ENCODE measurements around the gene KIF26B.

The KIF26B gene

DNA sequence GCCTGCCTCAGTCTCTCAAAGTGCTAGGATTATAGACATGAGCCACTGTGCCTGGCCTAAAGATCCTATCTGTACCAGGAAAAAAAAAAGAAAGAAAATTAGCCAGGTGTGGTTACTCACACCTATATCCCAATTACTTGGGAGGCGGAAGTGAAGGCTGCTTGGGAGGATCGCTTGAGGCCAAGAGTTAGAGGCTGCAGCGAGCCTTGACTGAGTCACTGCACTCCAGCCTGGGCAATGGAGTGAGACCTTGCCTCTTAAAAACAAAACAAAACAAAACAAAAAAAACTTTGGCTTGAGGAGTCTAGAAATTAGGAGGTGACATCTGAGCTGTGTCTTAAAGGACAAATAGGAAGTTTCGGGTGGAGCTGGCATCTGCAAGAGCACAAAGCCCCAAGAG lies 38.7 kb upstream of the KIF26B start:
- Histone ChIP-seq H3K4me1 (peaks cover 0 to 18% (median 12%) of the 10 kb centered on the region in 10 experiments; a peak in 16 of 20 replicates), H3K4me3 (no peak overlapping the region), H3K9ac (no peak overlapping the region), H3K4me2 (no peak overlapping the region), H3K9me3 (replicated peaks in 1 of 11) (no peaks in the 10 kb centered on the region), H3K27me3 (no peaks in the 10 kb centered on the region), H3K27ac (no peak overlapping the region), H4K20me1 (no peaks in the 10 kb centered on the region), H3K36me3 (no peaks in the 10 kb centered on the region)
- no peak for TF ChIP-seq Cebpa-rat (IDR thresholded peaks at IDR 0.05)

DNA sequence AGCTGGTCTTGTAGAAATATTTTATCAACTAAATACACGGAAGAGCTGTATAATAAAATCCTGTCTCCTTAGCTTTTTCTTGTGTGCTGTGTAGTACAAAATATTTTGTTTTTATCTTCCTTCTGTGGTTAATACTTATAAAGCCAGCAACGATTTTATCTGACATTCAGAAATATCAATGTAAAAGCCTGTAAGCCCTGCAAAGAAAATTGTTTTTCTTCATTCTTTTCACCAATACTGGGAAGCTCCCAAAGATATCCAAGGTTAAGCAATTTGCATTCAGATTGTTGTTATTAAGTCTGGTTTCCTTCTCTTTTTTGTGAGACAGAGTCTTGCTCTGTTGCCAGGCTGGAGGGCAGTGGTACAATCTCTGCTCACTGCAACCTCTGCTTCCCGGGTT lies 38.0 kb upstream of the KIF26B start:
- no peak overlapping the region for H3K27ac ChIP-seq
- H3K4me1 ChIP-seq, result peaks cover 0 to 18% (median 12%) of the 10 kb centered on the region in 10 experiments; a peak in 16 of 20 replicates
- H3K4me3 ChIP-seq, result no peak overlapping the region
- no peak overlapping the region for H3K4me2 ChIP-seq
- 0 out of 22 replicates have a peak, but pooled peaks cover 0 to 5% (median 0%) of the 10 kb centered on the region in 11 experiments for H3K36me3 ChIP-seq
- H3K27me3 ChIP-seq, result no peaks in the 10 kb centered on the region
- no peak for TF ChIP-seq Cebpa-rat (IDR thresholded peaks at IDR 0.05)
- no peaks in the 10 kb centered on the region for H4K20me1 ChIP-seq
- H3K9ac ChIP-seq, result no peak overlapping the region
- H3K9me3 ChIP-seq (replicated peaks in 1 of 11), result no peaks in the 10 kb centered on the region

- Histone ChIP-seq H3K4me1 (peaks cover 0 to 18% (median 12%) of the 10 kb centered on the region in 10 experiments; a peak in 16 of 20 replicates), H4K20me1 (no peaks in the 10 kb centered on the region; a peak in 1 of 22 replicates), H3K4me3 (no peak overlapping the region), H3K9me3 (replicated peaks in 1 of 11) (no peaks in the 10 kb centered on the region), H3K4me2 (no peak overlapping the region), H3K36me3 (peaks cover 0 to 16% (median 0%) of the 10 kb centered on the region in 11 experiments; a peak in 2 of 22 replicates), H3K9ac (no peak overlapping the region), H3K27ac (no peak overlapping the region), H3K27me3 (no peaks in the 10 kb centered on the region)
- no peak for TF ChIP-seq Cebpa-rat (IDR thresholded peaks at IDR 0.05)
Measured at GRCh38 chr1:245118066-245118465, 36.7 kb upstream of the KIF26B start.

DNA sequence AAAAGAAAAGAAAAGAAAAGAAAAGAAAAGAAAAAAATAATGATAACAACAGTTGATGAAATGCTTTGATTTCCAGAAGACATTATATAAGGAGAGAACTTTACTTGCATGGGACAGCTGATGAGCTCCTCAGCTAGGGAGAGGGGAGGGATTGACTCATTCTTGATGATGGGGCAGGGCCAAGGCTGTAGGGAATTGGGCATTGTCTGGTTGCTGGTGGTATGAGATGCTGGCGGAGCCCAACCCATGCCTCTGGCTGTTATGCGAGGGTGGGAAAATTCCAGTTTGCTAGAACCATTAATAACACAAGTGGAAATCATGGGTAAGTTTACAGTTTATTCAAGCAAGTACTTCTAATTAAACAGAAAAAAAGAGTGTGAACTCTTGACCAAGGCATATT lies 36.0 kb upstream of the KIF26B start:
- H4K20me1 ChIP-seq, result no peaks in the 10 kb centered on the region; a peak in 1 of 22 replicates
- peaks cover 0 to 14% (median 10%) of the 10 kb centered on the region in 10 experiments; a peak in 16 of 20 replicates for H3K4me1 ChIP-seq
- H3K36me3 ChIP-seq, result peaks cover 0 to 20% (median 0%) of the 10 kb centered on the region in 11 experiments; a peak in 3 of 22 replicates
- no peak overlapping the region for H3K27ac ChIP-seq
- no peaks in the 10 kb centered on the region for H3K27me3 ChIP-seq
- H3K9ac ChIP-seq, result no peak overlapping the region
- no peak overlapping the region for H3K4me3 ChIP-seq
- no peak for TF ChIP-seq Cebpa-rat (IDR thresholded peaks at IDR 0.05)
- no peak overlapping the region for H3K4me2 ChIP-seq
- no peaks in the 10 kb centered on the region for H3K9me3 ChIP-seq (replicated peaks in 1 of 11)

GRCh38 chr1:245121523-245121922 lies 33.3 kb upstream of the KIF26B start:
- Histone ChIP-seq H3K36me3 (peaks cover 0 to 30% (median 0%) of the 10 kb centered on the region in 11 experiments; a peak in 3 of 22 replicates), H3K27me3 (no peaks in the 10 kb centered on the region), H3K4me3 (no peak overlapping the region), H3K9me3 (replicated peaks in 1 of 11) (peaks cover 0 to 5% (median 0%) of the 10 kb centered on the region in 11 experiments; a peak in 2 of 22 replicates), H4K20me1 (no peaks in the 10 kb centered on the region; a peak in 1 of 22 replicates), H3K27ac (no peak overlapping the region), H3K9ac (no peak overlapping the region), H3K4me1 (peaks cover 0 to 4% (median 0%) of the 10 kb centered on the region in 10 experiments; a peak in 1 of 20 replicates), H3K4me2 (no peak overlapping the region)
- TF ChIP-seq Cebpa-rat (IDR thresholded peaks at IDR 0.05), result no peak

GRCh38 chr1:245124241-245124640 lies 30.5 kb upstream of the KIF26B start:
- Histone ChIP-seq H3K4me1 (peaks cover 0 to 6% (median 0%) of the 10 kb centered on the region in 10 experiments; a peak in 3 of 20 replicates), H3K9me3 (replicated peaks in 1 of 11) (peaks cover 0 to 5% (median 0%) of the 10 kb centered on the region in 11 experiments; a peak in 2 of 22 replicates), H4K20me1 (no peaks in the 10 kb centered on the region; a peak in 1 of 22 replicates), H3K4me3 (no peak overlapping the region), H3K36me3 (peaks cover 0 to 30% (median 0%) of the 10 kb centered on the region in 11 experiments; a peak in 3 of 22 replicates), H3K27ac (no peak overlapping the region), H3K4me2 (no peak overlapping the region), H3K9ac (no peak overlapping the region), H3K27me3 (no peaks in the 10 kb centered on the region)
- TF ChIP-seq Cebpa-rat (IDR thresholded peaks at IDR 0.05), result no peak

DNA sequence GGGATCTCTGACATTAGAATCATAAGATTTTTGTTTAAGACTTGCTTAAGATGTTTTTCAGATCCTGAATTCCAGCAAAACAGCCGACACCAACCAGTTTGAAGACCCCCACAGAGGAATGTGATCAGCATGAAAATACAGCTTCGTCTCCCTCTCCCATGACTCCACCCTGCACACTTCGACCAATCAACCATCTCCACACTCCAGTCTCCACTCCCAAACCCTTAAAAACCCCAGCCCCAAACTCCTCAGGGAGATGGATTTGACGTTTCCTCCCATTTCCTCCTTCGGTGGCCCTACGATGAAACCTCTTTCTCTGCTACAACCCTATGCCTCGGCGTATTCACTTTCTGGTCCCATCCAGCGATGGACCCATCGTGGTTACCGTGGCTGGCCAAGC lies 30.1 kb upstream of the KIF26B start:
- Histone ChIP-seq H3K9ac (no peak overlapping the region), H3K9me3 (replicated peaks in 1 of 11) (peaks cover 0 to 5% (median 0%) of the 10 kb centered on the region in 11 experiments; a peak in 2 of 22 replicates), H3K27me3 (no peaks in the 10 kb centered on the region), H3K4me3 (no peak overlapping the region), H3K27ac (no peak overlapping the region), H3K36me3 (peaks cover 0 to 30% (median 0%) of the 10 kb centered on the region in 11 experiments; a peak in 3 of 22 replicates), H4K20me1 (no peaks in the 10 kb centered on the region; a peak in 1 of 22 replicates), H3K4me1 (peaks cover 0 to 6% (median 0%) of the 10 kb centered on the region in 10 experiments; a peak in 3 of 20 replicates), H3K4me2 (no peak overlapping the region)
- no peak for TF ChIP-seq Cebpa-rat (IDR thresholded peaks at IDR 0.05)

DNA sequence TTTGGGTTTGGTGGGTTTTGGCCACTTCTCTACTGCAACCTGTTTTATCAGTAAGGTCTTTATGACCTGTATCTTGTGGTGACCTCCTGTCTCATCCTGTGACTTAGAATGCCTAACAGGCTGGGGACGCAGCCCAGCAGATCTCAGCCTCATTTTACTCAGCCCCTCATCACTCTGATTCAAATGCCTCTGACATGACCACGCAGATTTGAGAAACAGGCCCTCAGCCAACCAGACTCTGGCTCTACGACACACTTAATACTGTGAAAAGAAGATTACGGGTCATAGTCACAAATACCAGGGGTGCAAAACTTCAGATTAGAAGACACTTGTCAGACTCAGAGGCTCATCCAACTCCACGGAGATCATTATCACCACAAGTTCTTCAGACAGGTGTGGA lies 28.3 kb upstream of the KIF26B start:
- TF ChIP-seq Cebpa-rat (IDR thresholded peaks at IDR 0.05), result no peak

GRCh38 chr1:245128381-245129101 lies 26.2 kb upstream of the KIF26B start:
- Histone ChIP-seq H3K27ac (no peak overlapping the region), H3K4me2 (0 out of 22 replicates have a peak overlapping the region, but pooled peaks of 1 of the 11 experiments have one; percentile 2), H3K36me3 (peaks cover 0 to 13% (median 0%) of the 10 kb centered on the region in 11 experiments; a peak in 1 of 22 replicates), H3K4me3 (no peak overlapping the region), H4K20me1 (no peaks in the 10 kb centered on the region), H3K4me1 (peaks cover 0 to 15% (median 5%) of the 10 kb centered on the region in 10 experiments; a peak in 10 of 20 replicates), H3K9me3 (replicated peaks in 1 of 11) (peaks cover 0 to 5% (median 0%) of the 10 kb centered on the region in 11 experiments; a peak in 2 of 22 replicates), H3K27me3 (no peaks in the 10 kb centered on the region), H3K9ac (no peak overlapping the region)
- no peak for TF ChIP-seq Cebpa-rat (IDR thresholded peaks at IDR 0.05)

More for the DNA sequence above, 28.3 kb upstream of the KIF26B start:
- H3K4me3 ChIP-seq, result no peak overlapping the region
- peaks cover 0 to 30% (median 0%) of the 10 kb centered on the region in 11 experiments; a peak in 3 of 22 replicates for H3K36me3 ChIP-seq
- H4K20me1 ChIP-seq, result no peaks in the 10 kb centered on the region; a peak in 1 of 22 replicates
- peaks cover 0 to 5% (median 0%) of the 10 kb centered on the region in 11 experiments; a peak in 2 of 22 replicates for H3K9me3 ChIP-seq (replicated peaks in 1 of 11)
- H3K9ac ChIP-seq, result no peak overlapping the region
- H3K27ac ChIP-seq, result no peak overlapping the region
- peaks cover 0 to 8% (median under 1%) of the 10 kb centered on the region in 10 experiments; a peak in 8 of 20 replicates for H3K4me1 ChIP-seq
- no peaks in the 10 kb centered on the region for H3K27me3 ChIP-seq
- no peak overlapping the region for H3K4me2 ChIP-seq
